Measurements from ENCODE around the gene UPF1. TPM values are rescaled to one million over a fixed set of nuclear protein-coding genes. Genes with fewer than 3 reads are reported as not detected.

UPF1 gene
- total and polyA plus RNA-seq, 2 of the 13 experiments (the other 11 are each of a cell fraction or from before 2014, with no cell fraction given), result 16.9 to 41.8 TPM

DNA sequence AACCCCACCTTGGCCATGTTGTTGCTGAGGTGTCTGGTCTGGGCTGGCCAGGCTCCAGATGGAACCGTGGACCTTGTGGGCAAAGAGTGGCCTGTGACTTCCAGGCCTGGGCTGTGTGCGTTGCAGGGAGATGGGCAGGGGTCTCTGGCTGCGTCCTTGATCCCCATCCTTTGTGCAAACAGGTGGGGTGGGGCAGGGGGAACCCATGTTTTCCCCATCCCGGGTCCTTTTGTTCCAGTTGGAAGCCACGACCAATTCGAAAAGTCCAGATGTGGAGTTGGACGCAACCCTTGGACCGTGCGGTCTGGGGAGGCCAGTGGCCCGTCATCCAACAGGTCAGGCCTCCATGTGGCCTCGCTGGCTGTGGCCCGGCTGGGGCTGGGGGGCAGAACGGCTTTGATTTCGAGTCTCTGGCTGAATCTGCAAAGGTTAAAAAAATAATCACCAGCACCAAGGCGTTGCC lies 27.6 kb upstream of the UPF1 start (continued):
- TF ChIP-seq, protein P1, sequence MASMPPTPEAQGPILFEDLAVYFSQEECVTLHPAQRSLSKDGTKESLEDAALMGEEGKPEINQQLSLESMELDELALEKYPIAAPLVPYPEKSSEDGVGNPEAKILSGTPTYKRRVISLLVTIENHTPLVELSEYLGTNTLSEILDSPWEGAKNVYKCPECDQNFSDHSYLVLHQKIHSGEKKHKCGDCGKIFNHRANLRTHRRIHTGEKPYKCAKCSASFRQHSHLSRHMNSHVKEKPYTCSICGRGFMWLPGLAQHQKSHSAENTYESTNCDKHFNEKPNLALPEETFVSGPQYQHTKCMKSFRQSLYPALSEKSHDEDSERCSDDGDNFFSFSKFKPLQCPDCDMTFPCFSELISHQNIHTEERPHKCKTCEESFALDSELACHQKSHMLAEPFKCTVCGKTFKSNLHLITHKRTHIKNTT (CRISPR knock-in tag; IDR thresholded peaks at IDR 0.05), result no peak
- TF ChIP-seq SRSF1 (optimal IDR thresholded peaks at IDR 0.05; ENCODE audit: low read depth, low read length) (no peak), ZNF138 (CRISPR knock-in tag; IDR thresholded peaks at IDR 0.05; ENCODE audit: low read depth) (no peak), ZNF713 (CRISPR knock-in tag; IDR thresholded peaks at IDR 0.05) (no peak), ZNF782 (CRISPR knock-in tag; IDR thresholded peaks at IDR 0.05; ENCODE audit: borderline replicate concordance) (no peak), ZSCAN29 (CRISPR knock-in tag; conservative IDR thresholded peaks at IDR 0.05) (0 out of 2 replicates have a peak, but pooled peaks have one; percentile 43), PAF1 (CRISPR knock-in tag; IDR thresholded peaks at IDR 0.05) (no peak), ZBTB1 (CRISPR knock-in tag; IDR thresholded peaks at IDR 0.05; ENCODE audit: borderline replicate concordance) (no peak), HDAC2 (CRISPR knock-in tag; IDR thresholded peaks at IDR 0.05) (peak; percentile 30; the same call in 1 of the 2 replicates), ZBTB42 (CRISPR knock-in tag; IDR thresholded peaks at IDR 0.05) (peak; percentile 74; the same call in 1 of the 2 replicates), SOX6 (IDR thresholded peaks at IDR 0.05) (no peak), SOX6 (CRISPR knock-in tag; IDR thresholded peaks at IDR 0.05) (peak; percentile 66), SALL1 (CRISPR knock-in tag; IDR thresholded peaks at IDR 0.05) (peak; percentile 55; the same call in 1 of the 2 replicates), TRIM24 (CRISPR knock-in tag; IDR thresholded peaks at IDR 0.05) (0 out of 2 replicates have a peak, but pooled peaks have one; percentile 8)
- TF ChIP-seq, protein P2, sequence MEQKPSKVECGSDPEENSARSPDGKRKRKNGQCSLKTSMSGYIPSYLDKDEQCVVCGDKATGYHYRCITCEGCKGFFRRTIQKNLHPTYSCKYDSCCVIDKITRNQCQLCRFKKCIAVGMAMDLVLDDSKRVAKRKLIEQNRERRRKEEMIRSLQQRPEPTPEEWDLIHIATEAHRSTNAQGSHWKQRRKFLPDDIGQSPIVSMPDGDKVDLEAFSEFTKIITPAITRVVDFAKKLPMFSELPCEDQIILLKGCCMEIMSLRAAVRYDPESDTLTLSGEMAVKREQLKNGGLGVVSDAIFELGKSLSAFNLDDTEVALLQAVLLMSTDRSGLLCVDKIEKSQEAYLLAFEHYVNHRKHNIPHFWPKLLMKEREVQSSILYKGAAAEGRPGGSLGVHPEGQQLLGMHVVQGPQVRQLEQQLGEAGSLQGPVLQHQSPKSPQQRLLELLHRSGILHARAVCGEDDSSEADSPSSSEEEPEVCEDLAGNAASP (CRISPR knock-in tag; IDR thresholded peaks at IDR 0.05; ENCODE audit: borderline replicate concordance), result no peak
- TF ChIP-seq, protein P3, sequence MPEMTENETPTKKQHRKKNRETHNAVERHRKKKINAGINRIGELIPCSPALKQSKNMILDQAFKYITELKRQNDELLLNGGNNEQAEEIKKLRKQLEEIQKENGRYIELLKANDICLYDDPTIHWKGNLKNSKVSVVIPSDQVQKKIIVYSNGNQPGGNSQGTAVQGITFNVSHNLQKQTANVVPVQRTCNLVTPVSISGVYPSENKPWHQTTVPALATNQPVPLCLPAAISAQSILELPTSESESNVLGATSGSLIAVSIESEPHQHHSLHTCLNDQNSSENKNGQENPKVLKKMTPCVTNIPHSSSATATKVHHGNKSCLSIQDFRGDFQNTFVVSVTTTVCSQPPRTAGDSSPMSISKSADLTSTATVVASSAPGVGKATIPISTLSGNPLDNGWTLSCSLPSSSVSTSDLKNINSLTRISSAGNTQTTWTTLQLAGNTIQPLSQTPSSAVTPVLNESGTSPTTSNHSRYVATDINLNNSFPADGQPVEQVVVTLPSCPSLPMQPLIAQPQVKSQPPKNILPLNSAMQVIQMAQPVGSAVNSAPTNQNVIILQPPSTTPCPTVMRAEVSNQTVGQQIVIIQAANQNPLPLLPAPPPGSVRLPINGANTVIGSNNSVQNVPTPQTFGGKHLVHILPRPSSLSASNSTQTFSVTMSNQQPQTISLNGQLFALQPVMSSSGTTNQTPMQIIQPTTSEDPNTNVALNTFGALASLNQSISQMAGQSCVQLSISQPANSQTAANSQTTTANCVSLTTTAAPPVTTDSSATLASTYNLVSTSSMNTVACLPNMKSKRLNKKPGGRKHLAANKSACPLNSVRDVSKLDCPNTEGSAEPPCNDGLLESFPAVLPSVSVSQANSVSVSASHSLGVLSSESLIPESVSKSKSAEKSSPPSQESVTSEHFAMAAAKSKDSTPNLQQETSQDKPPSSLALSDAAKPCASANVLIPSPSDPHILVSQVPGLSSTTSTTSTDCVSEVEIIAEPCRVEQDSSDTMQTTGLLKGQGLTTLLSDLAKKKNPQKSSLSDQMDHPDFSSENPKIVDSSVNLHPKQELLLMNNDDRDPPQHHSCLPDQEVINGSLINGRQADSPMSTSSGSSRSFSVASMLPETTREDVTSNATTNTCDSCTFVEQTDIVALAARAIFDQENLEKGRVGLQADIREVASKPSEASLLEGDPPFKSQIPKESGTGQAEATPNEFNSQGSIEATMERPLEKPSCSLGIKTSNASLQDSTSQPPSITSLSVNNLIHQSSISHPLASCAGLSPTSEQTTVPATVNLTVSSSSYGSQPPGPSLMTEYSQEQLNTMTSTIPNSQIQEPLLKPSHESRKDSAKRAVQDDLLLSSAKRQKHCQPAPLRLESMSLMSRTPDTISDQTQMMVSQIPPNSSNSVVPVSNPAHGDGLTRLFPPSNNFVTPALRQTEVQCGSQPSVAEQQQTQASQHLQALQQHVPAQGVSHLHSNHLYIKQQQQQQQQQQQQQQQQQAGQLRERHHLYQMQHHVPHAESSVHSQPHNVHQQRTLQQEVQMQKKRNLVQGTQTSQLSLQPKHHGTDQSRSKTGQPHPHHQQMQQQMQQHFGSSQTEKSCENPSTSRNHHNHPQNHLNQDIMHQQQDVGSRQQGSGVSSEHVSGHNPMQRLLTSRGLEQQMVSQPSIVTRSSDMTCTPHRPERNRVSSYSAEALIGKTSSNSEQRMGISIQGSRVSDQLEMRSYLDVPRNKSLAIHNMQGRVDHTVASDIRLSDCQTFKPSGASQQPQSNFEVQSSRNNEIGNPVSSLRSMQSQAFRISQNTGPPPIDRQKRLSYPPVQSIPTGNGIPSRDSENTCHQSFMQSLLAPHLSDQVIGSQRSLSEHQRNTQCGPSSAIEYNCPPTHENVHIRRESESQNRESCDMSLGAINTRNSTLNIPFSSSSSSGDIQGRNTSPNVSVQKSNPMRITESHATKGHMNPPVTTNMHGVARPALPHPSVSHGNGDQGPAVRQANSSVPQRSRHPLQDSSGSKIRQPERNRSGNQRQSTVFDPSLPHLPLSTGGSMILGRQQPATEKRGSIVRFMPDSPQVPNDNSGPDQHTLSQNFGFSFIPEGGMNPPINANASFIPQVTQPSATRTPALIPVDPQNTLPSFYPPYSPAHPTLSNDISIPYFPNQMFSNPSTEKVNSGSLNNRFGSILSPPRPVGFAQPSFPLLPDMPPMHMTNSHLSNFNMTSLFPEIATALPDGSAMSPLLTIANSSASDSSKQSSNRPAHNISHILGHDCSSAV (CRISPR knock-in tag; IDR thresholded peaks at IDR 0.05; ENCODE audit: borderline replicate concordance), result no peak
- TF ChIP-seq, protein P4, sequence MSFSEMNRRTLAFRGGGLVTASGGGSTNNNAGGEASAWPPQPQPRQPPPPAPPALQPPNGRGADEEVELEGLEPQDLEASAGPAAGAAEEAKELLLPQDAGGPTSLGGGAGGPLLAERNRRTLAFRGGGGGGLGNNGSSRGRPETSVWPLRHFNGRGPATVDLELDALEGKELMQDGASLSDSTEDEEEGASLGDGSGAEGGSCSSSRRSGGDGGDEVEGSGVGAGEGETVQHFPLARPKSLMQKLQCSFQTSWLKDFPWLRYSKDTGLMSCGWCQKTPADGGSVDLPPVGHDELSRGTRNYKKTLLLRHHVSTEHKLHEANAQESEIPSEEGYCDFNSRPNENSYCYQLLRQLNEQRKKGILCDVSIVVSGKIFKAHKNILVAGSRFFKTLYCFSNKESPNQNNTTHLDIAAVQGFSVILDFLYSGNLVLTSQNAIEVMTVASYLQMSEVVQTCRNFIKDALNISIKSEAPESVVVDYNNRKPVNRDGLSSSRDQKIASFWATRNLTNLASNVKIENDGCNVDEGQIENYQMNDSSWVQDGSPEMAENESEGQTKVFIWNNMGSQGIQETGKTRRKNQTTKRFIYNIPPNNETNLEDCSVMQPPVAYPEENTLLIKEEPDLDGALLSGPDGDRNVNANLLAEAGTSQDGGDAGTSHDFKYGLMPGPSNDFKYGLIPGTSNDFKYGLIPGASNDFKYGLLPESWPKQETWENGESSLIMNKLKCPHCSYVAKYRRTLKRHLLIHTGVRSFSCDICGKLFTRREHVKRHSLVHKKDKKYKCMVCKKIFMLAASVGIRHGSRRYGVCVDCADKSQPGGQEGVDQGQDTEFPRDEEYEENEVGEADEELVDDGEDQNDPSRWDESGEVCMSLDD (CRISPR knock-in tag; IDR thresholded peaks at IDR 0.05; ENCODE audit: borderline replicate concordance), result no peak

Data from HepG2 (cell line).